HepG2 (cell line): Measurements from ENCODE around the gene AFF1. TPM values are rescaled to one million over a fixed set of nuclear protein-coding genes. Genes with fewer than 3 reads are reported as not detected.

ENCODE experiments used
- AFF4 ChIP-seq: sonication (generic); formaldehyde crosslinking; IDR thresholded peaks from 2 replicates; pipeline ENCODE4 v1.4.0; 2020; ENCODE audit warnings: missing genetic modification reagents
- ARID3A ChIP-seq: IDR thresholded peaks from 2 replicates; pipeline ENCODE4 v1.6.1; 2012; ENCODE audit warnings: low read depth, low read length, improper control_type of control experiment
- ARID4A ChIP-seq: sonication (generic); formaldehyde crosslinking; IDR thresholded peaks from 2 replicates; pipeline ENCODE4 v1.5.0; 2020; ENCODE audit warnings: mild to moderate bottlenecking, missing genetic modification reagents, borderline replicate concordance
- ARNT ChIP-seq: fragments of 450-650 bp; IDR thresholded peaks from 2 replicates; pipeline ENCODE4 v1.6.1; 2017
- HNRNPUL1 ChIP-seq: fragments of 200-400 bp; formaldehyde crosslinking; IDR thresholded peaks from 2 replicates; pipeline ENCODE4 v1.6.1; 2017; ENCODE audit warnings: low read depth, mild to moderate bottlenecking, low read length, moderate library complexity
- MAZ ChIP-seq, 2 experiments: sonication (generic) in 1 of 2; formaldehyde crosslinking in 1 of 2; IDR thresholded peaks; 2 replicates each; pipeline versions ENCODE4 v1.5.0 to v1.6.1; 2012 to 2020; ENCODE audit warnings: low read depth in 2 of 2, mild to moderate bottlenecking in 2 of 2, borderline replicate concordance in 1 of 2, improper control_type of control experiment in 1 of 2, low read length in 1 of 2, missing genetic modification reagents in 1 of 2, moderate library complexity in 1 of 2
- PAWR ChIP-seq: sonication (generic); formaldehyde crosslinking; IDR thresholded peaks from 2 replicates; pipeline ENCODE4 v1.4.0; 2020; ENCODE audit warnings: missing genetic modification reagents, mild to moderate bottlenecking, borderline replicate concordance
- SRSF4 ChIP-seq: fragments of 200-400 bp; formaldehyde crosslinking; IDR thresholded peaks from one replicate; pipeline ENCODE4 v1.6.1; 2018; ENCODE audit warnings: mild to moderate bottlenecking, low read depth, low read length, moderate library complexity; ENCODE audit not compliant: poor library complexity, severe bottlenecking
- ZBTB34 ChIP-seq: sonication (generic); formaldehyde crosslinking; IDR thresholded peaks from 2 replicates; pipeline ENCODE4 v1.8.0; 2022; ENCODE audit warnings: mild to moderate bottlenecking, missing genetic modification reagents
- ZNF30 ChIP-seq: sonication (generic); formaldehyde crosslinking; IDR thresholded peaks from 2 replicates; pipeline ENCODE4 v1.5.0; 2020; ENCODE audit warnings: mild to moderate bottlenecking, missing genetic modification reagents
- ZNF644 ChIP-seq: IDR thresholded peaks from 2 replicates; pipeline ENCODE4 v1.6.1; 2016; ENCODE audit warnings: low read depth
- ZNF710 ChIP-seq: sonication (generic); formaldehyde crosslinking; IDR thresholded peaks from 2 replicates; pipeline ENCODE4 v1.5.0; 2020; ENCODE audit warnings: mild to moderate bottlenecking, missing genetic modification reagents, borderline replicate concordance
- ZNF775 ChIP-seq: sonication (generic); formaldehyde crosslinking; IDR thresholded peaks from 2 replicates; pipeline ENCODE4 v1.4.0; 2020; ENCODE audit warnings: missing genetic modification reagents, mild to moderate bottlenecking, moderate library complexity, borderline replicate concordance
- polyA plus RNA-seq, 8 experiments: library from polyadenylated mRNA; depleted of rRNA in 3 of 8; stranded (reverse) in 7 of 8; unstranded in 1 of 8; fragments of >200 nt; fragmentation: Illumina TruSeq in 4 of 8; extraction: Trizol in 4 of 8; gene quantifications; 2 replicates each; pipeline versions ENCODE4 v1.2.1 to v1.2.3, GENCODE V29; 2011 to 2016; ENCODE audit warnings: low read depth in 4 of 8, missing spikeins in 1 of 8, mixed read lengths in 1 of 8; ENCODE audit not compliant: insufficient read depth in 1 of 8
- total RNA-seq, 5 experiments: library from RNA; depleted of rRNA; stranded (reverse); fragments of >200 nt; fragmentation: Illumina TruSeq; extraction: Trizol; gene quantifications; 2 replicates each; pipeline ENCODE4 v1.2.3, GENCODE V29; 2016; ENCODE audit warnings: low read depth in 1 of 5

Gene AFF1
- total and polyA plus RNA-seq, 2 of the 13 experiments (the other 11 are each of a cell fraction or from before 2014, with no cell fraction given) = 15.5 to 15.9 TPM

GRCh38 chr4:86891762-86892635 lies 42.8 kb upstream of the AFF1 start, which contains the start of gene C4orf36 (continued):
- TF ChIP-seq ARID3A = no peak
- no peak for TF ChIP-seq SRSF4
- TF ChIP-seq ZBTB34 (CRISPR knock-in tag) = peak; percentile 26; the same call in 1 of the 2 replicates
- peak; percentile 62 for TF ChIP-seq ARID4A (CRISPR knock-in tag)
- TF ChIP-seq ZNF710 = no peak
- no peak for TF ChIP-seq ZNF644 (CRISPR knock-in tag)
- no peak for TF ChIP-seq PAWR (CRISPR knock-in tag)
- no peak for TF ChIP-seq HNRNPUL1
- no peak for TF ChIP-seq MAZ (IDR thresholded peaks at IDR 0.05; ENCODE audit: borderline replicate concordance, low read depth, low read length)
- peak; percentile 34; the same call in 1 of the 2 replicates for TF ChIP-seq MAZ (CRISPR knock-in tag; IDR thresholded peaks at IDR 0.05; ENCODE audit: low read depth)
- TF ChIP-seq ZNF30 (CRISPR knock-in tag) = no peak
- TF ChIP-seq ARNT = no peak
- no peak for TF ChIP-seq AFF4 (CRISPR knock-in tag)
- TF ChIP-seq ZNF775 (CRISPR knock-in tag) = no peak
